K562 (cell line): Measurements from ENCODE around the gene DAPP1. TPM values are rescaled to one million over a fixed set of nuclear protein-coding genes. Genes with fewer than 3 reads are reported as not detected.

Experiments
- ATAC-seq: fragments of 200-7000 bp; cut with Tn5 transposase; 3 replicates; pipeline ENCODE4 v1.9.1; 2020; ENCODE audit warnings: moderate library complexity
- BruUV-seq: library from RNA; stranded (reverse); fragments of 400-500 nt; replicated peaks from 2 replicates; lab custom pipeline; 2021; lab: Mats Ljungman, UMichigan
- CTCF ChIA-PET: fragments of 300-600 bp; formaldehyde crosslinking; extraction: SDS; loops from one replicate; lab custom pipeline; 2021; ENCODE audit warnings: low intra/inter-chr PET ratio; lab: Yijun Ruan, JAX
- POLR2A ChIA-PET: fragments of 300-600, 350-650 bp; sonication (Branson Sonifier 250); formaldehyde crosslinking; extraction: SDS; loops from one replicate; lab custom pipeline; 2021; ENCODE audit warnings: antibody characterized with exemption, inconsistent platforms; lab: Yijun Ruan, JAX
- DNase-seq, 4 experiments: peaks; one replicate each; pipeline versions ENCODE4 v3.0.0 to v3.0.0-alpha.2; 2011 to 2018; ENCODE audit warnings: low spot score in 3 of 4, mixed read lengths in 3 of 4; ENCODE audit errors: extremely low read depth in 1 of 4
- FAIRE-seq: peaks from 2 replicates; lab custom pipeline; 2011; peaks lifted over from hg19 to GRCh38; lab: Jason Lieb, UNC
- H2AFZ ChIP-seq: 2 replicates; pipeline ENCODE4 v1.6.0; 2011; ENCODE audit warnings: low read depth, low read length, control low read depth, inconsistent platforms
- H3K27ac ChIP-seq: fragments of 200-600 bp; 3 replicates; pipeline ENCODE4 v1.8.0; 2011; ENCODE audit warnings: low read depth, mild to moderate bottlenecking, control low read depth, inconsistent platforms, low read length, moderate library complexity, mixed read lengths; ENCODE audit errors: extremely low read depth
- H3K27me3 ChIP-seq, 2 experiments: fragments of 300-600 bp in 1 of 2; 2 replicates in 1 of 2; 3 replicates in 1 of 2; pipeline versions ENCODE4 v1.6.0 to v1.8.0; 2011; ENCODE audit warnings: inconsistent platforms in 2 of 2, low read length in 2 of 2, mild to moderate bottlenecking in 1 of 2, mixed read lengths in 1 of 2, moderate library complexity in 1 of 2; ENCODE audit not compliant: control insufficient read depth in 2 of 2, insufficient read depth in 2 of 2
- H3K36me3 ChIP-seq: fragments of 300-600 bp; 3 replicates; pipeline ENCODE4 v1.8.0; 2011; ENCODE audit warnings: mild to moderate bottlenecking, low read length, inconsistent platforms; ENCODE audit not compliant: control insufficient read depth, insufficient read depth
- H3K4me1 ChIP-seq, 2 experiments: fragments of 200-600 bp in 1 of 2; replicated peaks in 1 of 2; 2 replicates in 1 of 2; 3 replicates in 1 of 2; pipeline versions ENCODE4 v1.5.1 to v1.8.0; 2011; ENCODE audit warnings: inconsistent platforms in 2 of 2, low read length in 2 of 2, mild to moderate bottlenecking in 1 of 2, mixed read lengths in 1 of 2, moderate library complexity in 1 of 2; ENCODE audit not compliant: control insufficient read depth in 2 of 2, insufficient read depth in 2 of 2
- H3K4me2 ChIP-seq: 2 replicates; pipeline ENCODE4 v1.6.1; 2011; ENCODE audit warnings: low read length, control low read depth, inconsistent platforms, mixed read lengths; ENCODE audit not compliant: insufficient read depth
- H3K4me3 ChIP-seq: fragments of 200-600 bp; sonication (generic), shearing (Covaris generic); 2 replicates; pipeline ENCODE4 v1.5.1; 2016; ENCODE audit warnings: control low read depth, inconsistent platforms
- H3K79me2 ChIP-seq: fragments of 200-600 bp; 3 replicates; pipeline ENCODE4 v1.8.0; 2011; ENCODE audit warnings: low read length, inconsistent platforms; ENCODE audit not compliant: control insufficient read depth, insufficient read depth
- H3K9ac ChIP-seq, 2 experiments: 2 replicates each; pipeline versions ENCODE4 v1.6.0 to v1.6.1; 2011; ENCODE audit warnings: low read depth in 2 of 2, low read length in 2 of 2, control low read depth in 1 of 2, inconsistent platforms in 1 of 2, mild to moderate bottlenecking in 1 of 2, mixed read lengths in 1 of 2; ENCODE audit not compliant: insufficient read depth in 1 of 2
- H3K9me1 ChIP-seq: one replicate; pipeline ENCODE4 v1.6.0; 2011; ENCODE audit warnings: inconsistent platforms, mild to moderate bottlenecking, low read length, moderate library complexity; ENCODE audit not compliant: control insufficient read depth, insufficient read depth
- H3K9me3 ChIP-seq: replicated peaks from 2 replicates; pipeline ENCODE4 v1.5.1; 2011; ENCODE audit warnings: low read depth, low read length, inconsistent platforms; ENCODE audit not compliant: control insufficient read depth, insufficient read depth
- H4K20me1 ChIP-seq: replicated peaks from 2 replicates; pipeline ENCODE4 v1.6.1; 2011; ENCODE audit warnings: low read length, inconsistent platforms, mixed read lengths; ENCODE audit not compliant: control insufficient read depth, insufficient read depth
- CC2D1A ChIP-seq: fragments of 450-650 bp; IDR thresholded peaks from 2 replicates; pipeline ENCODE4 v1.6.1; 2017; ENCODE audit warnings: mild to moderate bottlenecking
- E2F4 ChIP-seq: sonication (generic); formaldehyde crosslinking; IDR thresholded peaks from 2 replicates; pipeline ENCODE4 v1.8.0; 2022; ENCODE audit warnings: mild to moderate bottlenecking, low read depth, missing genetic modification reagents
- EHMT2 ChIP-seq: fragments of 450-650 bp; IDR thresholded peaks from 2 replicates; pipeline ENCODE4 v1.6.1; 2018; ENCODE audit warnings: antibody characterized with exemption
- FIP1L1 ChIP-seq: fragments of 200-400 bp; formaldehyde crosslinking; IDR thresholded peaks from 2 replicates; pipeline ENCODE4 v1.6.1; 2018; ENCODE audit warnings: mild to moderate bottlenecking, low read depth, low read length; ENCODE audit not compliant: poor library complexity, severe bottlenecking
- GATAD2A ChIP-seq: fragments of 450-650 bp; IDR thresholded peaks from 2 replicates; pipeline ENCODE4 v1.6.1; 2017
- POU5F1 ChIP-seq: fragments of 150-350 bp; IDR thresholded peaks from 2 replicates; pipeline ENCODE4 v1.6.1; 2014; ENCODE audit warnings: borderline replicate concordance, low read length, low read depth, mild to moderate bottlenecking; ENCODE audit not compliant: partially characterized antibody
- RAD21 ChIP-seq, 2 experiments: fragments of 250-450 bp in 1 of 2; fragments of 450-650 bp in 1 of 2; sonication (Bioruptor Pico) in 1 of 2; formaldehyde crosslinking in 1 of 2; IDR thresholded peaks in 1 of 2; conservative IDR thresholded peaks in 1 of 2; 2 replicates each; pipeline versions ENCODE4 v1.4.0 to v1.8.0; 2020 to 2022; ENCODE audit warnings: mild to moderate bottlenecking in 2 of 2, moderate library complexity in 1 of 2
- SAP30 ChIP-seq: fragments of 200-600 bp; sonication (generic); IDR thresholded peaks from 2 replicates; pipeline ENCODE4 v1.6.1; 2012; ENCODE audit warnings: borderline replicate concordance, low read depth, mild to moderate bottlenecking, moderate library complexity, low read length, control low read depth, inconsistent platforms; ENCODE audit not compliant: insufficient read depth, poor library complexity, severe bottlenecking
- WGBS: fragments of 100-300 bp; shearing (Covaris generic); methylation state at CpG from one replicate; pipeline ENCODE4 v1.1.6; 2016; ENCODE audit warnings: low coverage, mixed read lengths; ENCODE audit not compliant: insufficient coverage; ENCODE audit errors: missing lambda C conversion rate; 5-methylcytosine and 5-hydroxymethylcytosine counted together
- in situ Hi-C: fragments of 300-500 bp; cut with MboI; formaldehyde crosslinking; loops from 4 replicates; pipeline ENCODE4 v1.15.0; 2018; ENCODE audit warnings: inconsistent platforms, mixed read lengths
- intact Hi-C: fragments of 100-400 bp; cut with micrococcal nuclease; formaldehyde crosslinking; loops from 2 replicates; pipeline ENCODE4 v1.14.2; 2022
- polyA plus RNA-seq, 8 experiments: library from polyadenylated mRNA; depleted of rRNA in 4 of 8; stranded (reverse) in 5 of 8; unstranded in 3 of 8; fragments of >200 nt; fragmentation: Nextera tagmentation in 2 of 8; fragmentation: Illumina TruSeq in 1 of 8; extraction: Ambion mirVana in 2 of 8; extraction: Trizol in 1 of 8; gene quantifications; 2 replicates each; pipeline versions ENCODE4 v1.2.1 to v1.2.3, GENCODE V29; 2011 to 2014; ENCODE audit warnings: inconsistent platforms in 1 of 8, missing spikeins in 1 of 8
- total RNA-seq, 7 experiments: library from RNA; depleted of rRNA in 6 of 7; stranded (reverse); fragments of >200 nt in 6 of 7; fragmentation: Illumina TruSeq in 2 of 7; extraction: Trizol in 2 of 7; gene quantifications; 2 replicates each; pipeline versions ENCODE4 v1.2.1 to v1.2.3, GENCODE V29; 2011 to 2021; ENCODE audit warnings: low replicate concordance in 1 of 7
- TF ChIP-seq, protein P1 (sequence below): fragments of 250-450 bp; sonication (Bioruptor Pico); IDR thresholded peaks from 2 replicates; pipeline ENCODE4 v1.5.0; 2020; ENCODE audit warnings: mild to moderate bottlenecking, borderline replicate concordance
- TF ChIP-seq, protein P2 (sequence below): fragments of 250-450 bp; sonication (Bioruptor Pico); IDR thresholded peaks from 2 replicates; pipeline ENCODE4 v1.4.0; 2020; ENCODE audit warnings: mild to moderate bottlenecking, moderate library complexity
- TF ChIP-seq, protein P3 (sequence below): fragments of 250-450 bp; sonication (Bioruptor Pico); IDR thresholded peaks from 2 replicates; pipeline ENCODE4 v1.9.0; 2021; ENCODE audit warnings: mild to moderate bottlenecking, inconsistent platforms

Gene DAPP1
- total and polyA plus RNA-seq, 9 of the 15 experiments (the other 6 are each of a cell fraction or from before 2014, with no cell fraction given), result 1.9 to 7.2 (median 3.6) TPM

DNA sequence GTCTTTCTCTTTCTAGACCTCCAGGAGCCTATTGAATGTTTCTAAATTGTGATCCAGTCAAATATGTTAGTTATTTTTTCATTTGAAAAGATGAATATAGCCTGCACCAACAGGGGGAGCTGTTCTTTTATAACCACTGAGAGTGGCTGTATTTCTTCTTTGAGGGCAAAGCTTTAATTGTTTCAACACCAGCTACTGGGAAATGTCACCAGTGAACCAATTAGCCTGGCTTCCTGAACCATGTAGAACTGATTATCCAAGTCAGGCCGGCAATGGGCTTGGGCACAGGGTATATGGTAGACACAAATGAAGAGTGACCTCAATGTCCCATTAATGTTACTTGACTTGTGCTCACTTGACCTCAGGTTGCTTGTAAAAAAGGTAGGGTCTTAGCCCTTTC lies 4.8 kb upstream of the DAPP1 start:
- no peaks in the 10 kb centered on the region for H3K9me3 ChIP-seq
- ATAC-seq, result peak; percentile 45
- intact Hi-C loops, result loop anchor here (1.0 kb wide), 1 partner anchor 73 kb away; no protein-coding TSS in a partner anchor
- no peaks in the 10 kb centered on the region for H3K79me2 ChIP-seq
- ChIA-PET POLR2A (interaction anchor here (0.6 to 1.6 kb wide), 6 partner anchors 11 to 184 kb away, joined by 3 to 9 read pairs (median 4); partner anchors contain the start of gene DNAJB14), CTCF (interaction anchor here (0.8 to 2.3 kb wide), 4 partner anchors 71 to 251 kb away, joined by 3 to 21 read pairs (median 6); no protein-coding TSS in a partner anchor)
- no TSS peak for BruUV-seq
- in situ Hi-C loops, result loop anchor here (5.0 kb wide), 1 partner anchor 60 kb away; no protein-coding TSS in a partner anchor
- no peak overlapping the region for H3K27ac ChIP-seq
- FAIRE-seq, result peak; percentile 32
- H2AFZ ChIP-seq, result peak overlapping the region; percentile 48; the same call in 1 of the 2 replicates
- 10% methylated on average over 1 of the region's 1 CpG for WGBS
- H3K9ac ChIP-seq, result no peak overlapping the region
- H3K36me3 ChIP-seq, result no peaks in the 10 kb centered on the region
- no peaks in the 10 kb centered on the region for H3K9me1 ChIP-seq
- H3K4me3 ChIP-seq, result no peak overlapping the region
- H3K4me1 ChIP-seq, result peaks cover 6 to 11% of the 10 kb centered on the region in 2 experiments; a peak in 3 of 5 replicates
- DNase-seq, result peak; percentile 42 to 76 (median 46)
- peaks cover 0 to 4% of the 10 kb centered on the region in 2 experiments; a peak in 2 of 5 replicates for H3K27me3 ChIP-seq
- H3K4me2 ChIP-seq, result no peak overlapping the region
- no peaks in the 10 kb centered on the region for H4K20me1 ChIP-seq
- TF ChIP-seq FIP1L1 (no peak), POU5F1 (no peak), RAD21 (CRISPR knock-in tag; conservative IDR thresholded peaks at IDR 0.05 in 1 of 2, IDR thresholded peaks at IDR 0.05 in 1 of 2) (peak; percentile 82 to 85), EHMT2 (no peak), E2F4 (CRISPR knock-in tag) (no peak), SAP30 (no peak), CC2D1A (peak; percentile 17; the same call in 1 of the 2 replicates), GATAD2A (no peak)
- TF ChIP-seq, protein P1, sequence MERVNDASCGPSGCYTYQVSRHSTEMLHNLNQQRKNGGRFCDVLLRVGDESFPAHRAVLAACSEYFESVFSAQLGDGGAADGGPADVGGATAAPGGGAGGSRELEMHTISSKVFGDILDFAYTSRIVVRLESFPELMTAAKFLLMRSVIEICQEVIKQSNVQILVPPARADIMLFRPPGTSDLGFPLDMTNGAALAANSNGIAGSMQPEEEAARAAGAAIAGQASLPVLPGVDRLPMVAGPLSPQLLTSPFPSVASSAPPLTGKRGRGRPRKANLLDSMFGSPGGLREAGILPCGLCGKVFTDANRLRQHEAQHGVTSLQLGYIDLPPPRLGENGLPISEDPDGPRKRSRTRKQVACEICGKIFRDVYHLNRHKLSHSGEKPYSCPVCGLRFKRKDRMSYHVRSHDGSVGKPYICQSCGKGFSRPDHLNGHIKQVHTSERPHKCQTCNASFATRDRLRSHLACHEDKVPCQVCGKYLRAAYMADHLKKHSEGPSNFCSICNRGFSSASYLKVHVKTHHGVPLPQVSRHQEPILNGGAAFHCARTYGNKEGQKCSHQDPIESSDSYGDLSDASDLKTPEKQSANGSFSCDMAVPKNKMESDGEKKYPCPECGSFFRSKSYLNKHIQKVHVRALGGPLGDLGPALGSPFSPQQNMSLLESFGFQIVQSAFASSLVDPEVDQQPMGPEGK (CRISPR knock-in tag), result no peak
- TF ChIP-seq, protein P2, sequence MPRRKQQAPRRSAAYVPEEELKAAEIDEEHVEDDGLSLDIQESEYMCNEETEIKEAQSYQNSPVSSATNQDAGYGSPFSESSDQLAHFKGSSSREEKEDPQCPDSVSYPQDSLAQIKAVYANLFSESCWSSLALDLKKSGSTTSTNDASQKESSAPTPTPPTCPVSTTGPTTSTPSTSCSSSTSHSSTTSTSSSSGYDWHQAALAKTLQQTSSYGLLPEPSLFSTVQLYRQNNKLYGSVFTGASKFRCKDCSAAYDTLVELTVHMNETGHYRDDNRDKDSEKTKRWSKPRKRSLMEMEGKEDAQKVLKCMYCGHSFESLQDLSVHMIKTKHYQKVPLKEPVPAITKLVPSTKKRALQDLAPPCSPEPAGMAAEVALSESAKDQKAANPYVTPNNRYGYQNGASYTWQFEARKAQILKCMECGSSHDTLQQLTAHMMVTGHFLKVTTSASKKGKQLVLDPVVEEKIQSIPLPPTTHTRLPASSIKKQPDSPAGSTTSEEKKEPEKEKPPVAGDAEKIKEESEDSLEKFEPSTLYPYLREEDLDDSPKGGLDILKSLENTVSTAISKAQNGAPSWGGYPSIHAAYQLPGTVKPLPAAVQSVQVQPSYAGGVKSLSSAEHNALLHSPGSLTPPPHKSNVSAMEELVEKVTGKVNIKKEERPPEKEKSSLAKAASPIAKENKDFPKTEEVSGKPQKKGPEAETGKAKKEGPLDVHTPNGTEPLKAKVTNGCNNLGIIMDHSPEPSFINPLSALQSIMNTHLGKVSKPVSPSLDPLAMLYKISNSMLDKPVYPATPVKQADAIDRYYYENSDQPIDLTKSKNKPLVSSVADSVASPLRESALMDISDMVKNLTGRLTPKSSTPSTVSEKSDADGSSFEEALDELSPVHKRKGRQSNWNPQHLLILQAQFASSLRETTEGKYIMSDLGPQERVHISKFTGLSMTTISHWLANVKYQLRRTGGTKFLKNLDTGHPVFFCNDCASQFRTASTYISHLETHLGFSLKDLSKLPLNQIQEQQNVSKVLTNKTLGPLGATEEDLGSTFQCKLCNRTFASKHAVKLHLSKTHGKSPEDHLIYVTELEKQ (CRISPR knock-in tag), result no peak
- TF ChIP-seq, protein P3, sequence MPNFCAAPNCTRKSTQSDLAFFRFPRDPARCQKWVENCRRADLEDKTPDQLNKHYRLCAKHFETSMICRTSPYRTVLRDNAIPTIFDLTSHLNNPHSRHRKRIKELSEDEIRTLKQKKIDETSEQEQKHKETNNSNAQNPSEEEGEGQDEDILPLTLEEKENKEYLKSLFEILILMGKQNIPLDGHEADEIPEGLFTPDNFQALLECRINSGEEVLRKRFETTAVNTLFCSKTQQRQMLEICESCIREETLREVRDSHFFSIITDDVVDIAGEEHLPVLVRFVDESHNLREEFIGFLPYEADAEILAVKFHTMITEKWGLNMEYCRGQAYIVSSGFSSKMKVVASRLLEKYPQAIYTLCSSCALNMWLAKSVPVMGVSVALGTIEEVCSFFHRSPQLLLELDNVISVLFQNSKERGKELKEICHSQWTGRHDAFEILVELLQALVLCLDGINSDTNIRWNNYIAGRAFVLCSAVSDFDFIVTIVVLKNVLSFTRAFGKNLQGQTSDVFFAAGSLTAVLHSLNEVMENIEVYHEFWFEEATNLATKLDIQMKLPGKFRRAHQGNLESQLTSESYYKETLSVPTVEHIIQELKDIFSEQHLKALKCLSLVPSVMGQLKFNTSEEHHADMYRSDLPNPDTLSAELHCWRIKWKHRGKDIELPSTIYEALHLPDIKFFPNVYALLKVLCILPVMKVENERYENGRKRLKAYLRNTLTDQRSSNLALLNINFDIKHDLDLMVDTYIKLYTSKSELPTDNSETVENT, result no peak
